ENCODE data around the gene BEGAIN.
A peak's percentile ranks its signal among the peaks of the same experiment; 100 is the strongest.
"Not testable (repeated sequence)": the region's sequence is repeated elsewhere in the genome, so short reads cannot be mapped to it uniquely, and the experiment has no call there.

BEGAIN gene

DNA sequence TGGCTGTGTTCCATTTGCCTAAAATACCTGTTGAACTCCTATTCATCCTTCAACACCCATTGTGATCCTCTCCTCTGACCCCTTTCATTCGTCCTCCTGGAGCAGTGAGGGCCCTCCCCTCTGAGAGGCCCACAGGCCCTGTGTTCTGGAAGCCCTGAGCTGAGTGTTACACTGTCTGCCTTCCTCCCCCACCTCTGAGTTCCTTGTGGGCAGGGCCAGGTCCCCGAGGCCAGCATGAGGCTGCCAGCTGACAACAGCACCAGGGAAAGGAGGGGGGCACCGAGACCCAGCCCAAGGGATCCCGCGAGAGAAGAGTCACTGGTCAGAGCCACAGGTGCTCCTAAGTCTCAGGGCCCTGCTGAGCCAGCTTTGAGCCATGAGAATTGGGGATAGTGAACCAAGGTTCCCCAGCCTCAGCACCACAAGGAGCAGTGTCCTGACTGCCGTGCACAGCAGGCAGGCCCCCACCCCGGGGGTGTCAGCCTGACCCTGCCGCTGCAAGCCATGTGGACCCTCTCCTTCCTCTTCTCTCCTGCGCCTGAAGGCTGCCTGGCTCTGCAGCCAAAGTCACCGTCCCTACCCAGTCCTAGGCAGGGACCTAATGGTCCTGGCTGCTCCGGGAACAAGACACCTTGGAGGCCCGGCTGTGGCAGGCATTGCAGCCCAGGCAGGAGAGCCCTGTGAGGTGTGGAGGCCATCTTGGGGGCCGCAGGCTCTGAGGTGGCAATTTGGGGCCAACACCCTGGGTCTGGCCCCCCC lies 52.5 kb downstream of the BEGAIN start:
- no peak for DNase-seq

- no peak for DNase-seq
Measured at GRCh38 chr14:100533656-100534485, 53.3 kb downstream of the BEGAIN start.

- no peak for DNase-seq
Measured at GRCh38 chr14:100532906-100533655, 54.1 kb downstream of the BEGAIN start.

GRCh38 chr14:100532154-100532861 lies 54.9 kb downstream of the BEGAIN start:
- no peak for DNase-seq

- DNase-seq: no peak
Measured at GRCh38 chr14:100531152-100532121, 55.8 kb downstream of the BEGAIN start.

DNA sequence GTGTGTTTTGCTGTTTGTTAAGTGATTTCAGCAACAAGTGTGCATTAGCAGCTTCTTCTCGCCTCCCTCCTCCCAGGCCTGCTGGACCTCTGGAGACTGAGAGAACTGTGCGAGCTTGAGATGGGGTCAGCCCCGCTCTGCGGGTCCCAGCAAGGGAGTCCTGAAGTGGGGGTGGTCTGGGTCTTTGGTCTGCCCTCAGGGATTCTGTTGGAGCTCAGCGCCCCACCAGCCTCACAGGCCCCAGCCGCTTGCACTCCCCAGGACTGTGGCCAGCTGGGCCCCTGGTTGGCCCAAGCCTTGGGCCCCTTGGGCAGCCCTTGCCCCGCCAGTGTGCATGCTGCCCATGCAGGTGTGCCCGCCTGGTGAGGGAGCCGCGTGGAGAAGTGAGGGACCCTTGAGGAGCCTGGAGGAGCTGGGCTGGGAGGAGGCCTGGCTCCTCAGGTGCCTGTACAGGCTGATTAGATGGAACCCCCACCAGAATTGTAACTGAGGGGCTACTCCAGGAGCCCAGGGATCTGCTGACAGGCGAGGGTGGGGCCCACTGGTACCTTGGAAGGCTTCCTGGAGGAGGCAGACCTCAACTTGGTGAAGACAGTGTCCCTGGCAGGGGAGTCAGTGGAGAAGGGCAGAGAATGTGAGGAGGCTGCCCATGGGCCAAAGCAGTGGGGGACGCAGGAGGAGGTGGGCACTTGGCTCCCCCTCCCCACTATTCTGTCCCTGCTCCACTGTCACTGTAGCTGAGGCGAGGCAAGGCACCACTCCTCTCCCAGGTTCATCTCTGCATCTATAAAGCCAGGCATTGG lies 56.7 kb downstream of the BEGAIN start:
- no peak for DNase-seq

DNA sequence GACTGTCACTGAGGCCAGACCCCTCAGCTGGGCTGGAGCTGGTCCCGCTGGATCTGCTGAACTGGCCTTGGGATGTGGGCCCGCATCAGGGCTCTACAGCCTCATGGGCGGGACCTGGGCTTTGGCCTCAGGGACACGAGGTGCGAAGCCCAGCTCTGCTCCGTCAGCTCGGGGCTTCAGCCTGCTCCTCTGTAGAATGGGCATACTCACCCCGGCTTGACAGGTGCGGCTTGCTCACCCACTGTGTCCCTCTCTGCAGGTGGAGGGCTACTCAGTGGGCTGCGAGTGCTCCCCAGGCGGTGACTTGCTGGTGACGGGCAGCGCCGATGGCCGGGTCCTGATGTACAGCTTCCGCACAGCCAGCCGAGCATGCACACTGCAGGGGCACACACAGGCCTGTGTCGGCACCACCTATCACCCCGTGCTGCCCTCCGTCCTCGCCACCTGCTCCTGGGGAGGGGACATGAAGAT lies 57.6 kb downstream of the BEGAIN start:
- no peak for DNase-seq

- no peak for DNase-seq
Measured at GRCh38 chr14:100528962-100529560, 58.2 kb downstream of the BEGAIN start.

DNA sequence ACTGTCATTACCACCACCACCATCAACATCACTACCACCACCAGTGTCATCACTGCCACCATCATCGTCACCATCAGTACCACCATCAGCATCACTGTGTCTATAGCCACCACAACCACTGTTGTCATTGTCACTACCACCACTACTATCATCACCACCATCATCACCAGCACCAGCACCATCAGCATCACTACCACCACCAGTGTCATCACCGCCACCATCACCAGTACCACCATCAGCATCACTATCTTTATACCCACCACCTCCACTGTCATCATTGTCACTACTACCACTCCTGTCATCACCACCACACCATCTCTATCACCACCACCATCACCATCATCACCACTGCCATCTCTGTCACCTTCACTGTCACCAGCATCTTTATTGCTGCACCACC lies 60.6 kb downstream of the BEGAIN start:
- DNase-seq: no peak

GRCh38 chr14:100526057-100526456 lies 61.2 kb downstream of the BEGAIN start:
- no peak for DNase-seq

GRCh38 chr14:100525615-100526014 lies 61.6 kb downstream of the BEGAIN start:
- DNase-seq: no peak

- peak in 1 of 3 experiments; percentile 10 for DNase-seq
Measured at GRCh38 chr14:100524933-100525243, 62.3 kb downstream of the BEGAIN start.

DNA sequence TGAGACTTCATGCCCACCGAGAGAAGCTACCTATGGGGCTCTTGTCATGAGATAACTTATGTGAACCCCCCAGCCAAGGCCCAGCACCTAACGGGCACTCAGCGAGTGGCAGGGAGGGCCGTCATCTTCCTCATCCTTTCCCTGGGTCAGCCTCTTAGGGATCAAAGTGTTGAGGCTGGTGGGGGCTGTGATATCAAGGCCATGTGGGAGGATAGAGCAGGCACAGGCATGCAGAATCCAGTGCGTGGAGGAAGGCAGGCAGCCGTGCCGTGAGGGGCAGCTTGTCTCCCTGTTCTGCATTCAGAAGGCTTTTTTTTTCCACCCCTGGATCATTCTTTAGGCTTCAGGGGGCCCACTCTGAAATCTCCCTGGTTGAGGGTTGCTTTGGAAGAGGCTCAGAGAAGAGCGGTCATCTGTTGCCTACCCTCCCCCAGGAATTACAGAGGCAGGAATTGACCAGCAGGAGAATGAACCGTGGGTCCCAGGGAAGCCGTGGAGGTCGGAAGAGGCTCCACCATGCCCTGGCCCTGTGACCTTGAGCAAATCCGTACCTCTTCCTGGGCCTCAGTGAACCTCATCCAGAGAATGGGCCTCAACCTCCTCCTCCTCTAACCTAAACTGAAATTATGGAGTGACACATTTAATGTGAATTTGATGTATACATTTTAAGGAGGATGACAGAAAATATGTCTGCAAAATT lies 62.8 kb downstream of the BEGAIN start:
- DNase-seq: no peak

- no peak for DNase-seq
Measured at GRCh38 chr14:100523843-100524169, 63.4 kb downstream of the BEGAIN start.

- no peak for DNase-seq
Measured at GRCh38 chr14:100523131-100523842, 63.9 kb downstream of the BEGAIN start.

DNA sequence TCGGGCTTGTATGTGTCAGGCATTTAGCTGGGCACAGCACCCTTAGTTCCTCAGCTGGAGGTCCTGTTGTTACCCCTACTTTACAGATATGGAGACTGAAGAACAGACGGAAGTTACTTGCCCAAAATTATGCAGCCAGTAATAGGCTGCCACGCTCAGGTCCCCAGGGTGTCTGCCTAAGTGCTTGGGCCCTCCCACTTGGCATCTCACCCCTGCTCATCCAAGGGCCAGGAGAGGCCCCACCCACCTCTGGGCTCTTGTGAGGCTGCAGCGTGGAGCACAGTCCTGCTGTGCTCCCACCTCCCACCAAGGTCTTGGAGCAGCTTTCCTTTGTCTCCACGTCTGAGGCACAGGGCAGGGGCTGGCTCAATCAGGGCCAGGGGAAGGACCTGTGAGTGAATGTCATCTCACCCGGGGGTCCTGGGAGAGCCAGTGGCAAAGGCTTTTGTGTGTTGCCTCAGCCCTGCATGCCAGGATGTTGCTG lies 64.6 kb downstream of the BEGAIN start:
- peak; percentile 12 to 60 (median 22) for DNase-seq

- DNase-seq: not testable (repeated sequence)
Measured at GRCh38 chr14:100506053-100506452, 81.2 kb downstream of the BEGAIN start.

- peak in 1 of 3 experiments; percentile 27 for DNase-seq
Measured at GRCh38 chr14:100504372-100505078, 82.7 kb downstream of the BEGAIN start.

Data from NCI-H1417 (cell line).